Spinal cord (tissue), 10 donors: Measurements from ENCODE around the gene SOD1. TPM values are rescaled to one million over a fixed set of nuclear protein-coding genes. Genes with fewer than 3 reads are reported as not detected.

ENCODE experiments used
- DNase-seq, 6 donors: peaks; one replicate each; pipeline versions ENCODE4 v3.0.0 to v3.0.0-alpha.2; 2013 to 2015; ENCODE audit warnings: low spot score in 6 of 6, low read depth in 4 of 6
- H3K27ac ChIP-seq: one replicate; pipeline ENCODE4 v1.5.1; 2013; ENCODE audit warnings: low read depth, low read length, control low read depth
- H3K27me3 ChIP-seq: one replicate; pipeline ENCODE4 v1.6.1; 2013; ENCODE audit warnings: low read length; ENCODE audit not compliant: control insufficient read depth, insufficient read depth
- H3K36me3 ChIP-seq: one replicate; pipeline ENCODE4 v1.6.1; 2013; ENCODE audit warnings: low read length; ENCODE audit not compliant: control insufficient read depth, insufficient read depth
- H3K4me1 ChIP-seq: one replicate; pipeline ENCODE4 v1.6.1; 2013; ENCODE audit warnings: low read length; ENCODE audit not compliant: control insufficient read depth, insufficient read depth
- H3K4me3 ChIP-seq: one replicate; pipeline ENCODE4 v1.5.1; 2013; ENCODE audit warnings: low read depth, low read length, control low read depth
- H3K9me3 ChIP-seq: one replicate; pipeline ENCODE4 v1.6.1; 2013; ENCODE audit warnings: low read length; ENCODE audit not compliant: control insufficient read depth, insufficient read depth
- WGBS: methylation state at CpG from one replicate; pipeline ENCODE4 v1.1.5; 2013; ENCODE audit warnings: missing lambda C conversion rate; ENCODE audit not compliant: insufficient coverage; 5-methylcytosine and 5-hydroxymethylcytosine counted together
- polyA plus RNA-seq, 2 donors: library from polyadenylated mRNA; unstranded; fragments of 120-200 nt; gene quantifications; one replicate each; pipeline ENCODE4 v1.2.1, GENCODE V29; 2013; ENCODE audit not compliant: insufficient read length in 2 of 2
- total RNA-seq, 2 donors: library from RNA; depleted of rRNA in 1 of 2; stranded (reverse); fragments of 120-200 nt in 1 of 2; fragments of >200 nt in 1 of 2; gene quantifications; one replicate each; pipeline versions ENCODE4 v1.2.3 to v1.2.4, GENCODE V29; 2013 to 2014
- donor health status: healthy.

The SOD1 gene
- total and polyA plus RNA-seq, 4 donors: 157 to 363 (median 339) TPM

DNA sequence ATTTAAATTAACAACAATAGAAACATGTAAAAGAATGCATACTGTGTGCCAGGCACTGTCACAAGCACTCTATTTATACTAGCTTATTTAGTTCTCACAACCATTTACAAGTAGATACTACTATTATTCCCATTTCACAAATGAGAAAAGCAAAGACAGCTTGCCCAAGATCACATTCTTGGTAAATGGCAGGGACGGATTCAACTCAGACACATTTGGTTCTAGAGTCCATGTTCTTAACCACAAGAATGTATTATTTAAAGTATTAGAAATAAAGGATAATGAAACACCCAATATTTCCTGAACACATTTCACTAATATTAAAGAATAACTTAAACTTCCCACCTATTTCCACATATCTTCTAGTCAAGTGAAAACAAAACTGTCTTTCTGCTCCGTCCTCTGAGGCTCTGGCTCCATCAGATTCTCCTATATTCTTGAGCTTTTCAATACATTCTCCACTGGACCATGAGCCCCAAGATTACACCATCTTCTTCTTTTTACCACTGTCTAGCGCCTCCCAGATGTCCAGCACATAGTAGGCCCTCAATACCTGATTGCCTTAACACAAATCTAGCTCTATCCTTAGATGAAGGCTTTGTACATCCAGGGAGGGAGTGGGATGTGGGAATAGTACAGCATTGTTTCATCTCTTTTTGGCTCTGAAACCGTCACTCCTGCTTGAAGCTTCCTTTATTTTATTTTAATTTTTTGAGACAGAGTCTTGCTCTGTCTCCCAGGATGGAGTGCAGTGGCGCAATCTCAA lies 29.3 kb downstream of the SOD1 start:
- H3K9me3 ChIP-seq: no peaks in the 10 kb centered on the region
- H3K27ac ChIP-seq: no peak overlapping the region
- H3K4me1 ChIP-seq: no peaks in the 10 kb centered on the region
- DNase-seq: no peak
- WGBS: 89% methylated on average over 4 of the region's 5 CpGs
- no peaks in the 10 kb centered on the region for H3K27me3 ChIP-seq
- no peak overlapping the region for H3K4me3 ChIP-seq
- H3K36me3 ChIP-seq: peaks cover 34% of the 10 kb centered on the region

DNA sequence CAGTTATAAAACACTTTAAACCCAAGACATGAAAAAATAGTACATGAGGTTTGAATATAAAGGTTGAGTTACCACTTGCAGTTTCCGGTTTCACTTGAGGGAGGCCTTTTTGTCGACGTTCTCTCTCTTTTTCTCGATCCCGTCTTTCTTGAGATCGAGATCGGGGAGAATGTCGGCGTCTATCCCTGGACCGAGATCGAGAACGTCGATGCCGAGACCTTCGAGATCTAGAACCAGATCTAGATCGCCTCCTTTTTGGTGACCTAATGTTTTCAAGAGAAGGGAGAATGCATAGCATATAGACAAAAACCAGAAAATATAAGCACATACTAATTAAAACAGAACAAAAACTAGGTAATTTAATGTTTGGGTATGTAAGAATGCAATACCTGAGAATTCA lies 33.7 kb downstream of the SOD1 start:
- Histone ChIP-seq H3K36me3 (peaks cover 23% of the 10 kb centered on the region), H3K9me3 (no peaks in the 10 kb centered on the region), H3K27ac (no peak overlapping the region), H3K4me3 (no peak overlapping the region), H3K4me1 (no peaks in the 10 kb centered on the region), H3K27me3 (no peaks in the 10 kb centered on the region)
- no peak for DNase-seq
- WGBS: 99% methylated on average over 12 of the region's 16 CpGs

DNA sequence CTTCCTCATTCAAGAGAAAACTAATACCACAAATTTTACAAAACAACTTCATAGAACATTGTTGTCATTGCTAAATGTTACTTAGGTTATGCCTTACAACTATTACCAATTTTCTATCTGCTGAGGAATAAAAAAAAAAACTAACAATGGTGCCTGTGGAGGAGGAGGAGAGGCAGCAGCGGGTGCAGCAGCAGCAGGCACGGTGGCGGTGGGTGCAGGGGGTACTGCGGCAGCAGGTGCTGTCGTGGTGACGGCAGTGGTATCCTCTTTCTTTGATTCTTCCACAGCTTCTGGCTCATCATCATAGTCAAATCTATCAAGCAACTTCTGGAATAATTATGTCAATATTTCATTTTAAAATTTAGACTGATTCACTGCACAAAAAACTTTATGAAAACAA lies 36.9 kb downstream of the SOD1 start:
- Histone ChIP-seq H3K4me3 (no peak overlapping the region), H3K9me3 (no peaks in the 10 kb centered on the region), H3K36me3 (peaks cover 14% of the 10 kb centered on the region), H3K27ac (no peak overlapping the region), H3K4me1 (no peaks in the 10 kb centered on the region), H3K27me3 (no peaks in the 10 kb centered on the region)
- no CpG with 5 or more reads among the region's 6 CpGs for WGBS
- no peak for DNase-seq

DNA sequence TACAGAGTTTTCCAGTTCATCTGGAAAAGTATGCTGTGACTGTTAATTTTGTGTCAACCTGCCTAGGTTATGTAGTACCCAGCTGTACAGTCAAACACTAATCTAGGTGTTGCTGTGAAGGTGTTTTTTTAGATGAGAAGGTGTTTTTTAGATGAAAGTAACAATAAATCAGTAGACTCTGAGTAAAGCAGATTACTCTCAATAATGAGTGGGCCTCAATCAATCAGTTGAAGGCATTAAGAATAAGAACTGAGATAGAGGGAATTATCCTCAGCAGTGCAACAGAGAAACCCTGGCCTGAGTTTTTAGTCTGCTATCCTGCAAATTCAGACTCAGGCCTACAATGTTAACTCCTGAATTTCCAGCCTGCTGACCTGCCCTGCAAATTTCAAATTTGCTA lies 39.0 kb downstream of the SOD1 start:
- Histone ChIP-seq H3K4me3 (no peak overlapping the region), H3K36me3 (peaks cover 11% of the 10 kb centered on the region), H3K4me1 (no peaks in the 10 kb centered on the region), H3K27ac (no peak overlapping the region), H3K27me3 (no peaks in the 10 kb centered on the region), H3K9me3 (no peaks in the 10 kb centered on the region)
- DNase-seq: no peak

DNA sequence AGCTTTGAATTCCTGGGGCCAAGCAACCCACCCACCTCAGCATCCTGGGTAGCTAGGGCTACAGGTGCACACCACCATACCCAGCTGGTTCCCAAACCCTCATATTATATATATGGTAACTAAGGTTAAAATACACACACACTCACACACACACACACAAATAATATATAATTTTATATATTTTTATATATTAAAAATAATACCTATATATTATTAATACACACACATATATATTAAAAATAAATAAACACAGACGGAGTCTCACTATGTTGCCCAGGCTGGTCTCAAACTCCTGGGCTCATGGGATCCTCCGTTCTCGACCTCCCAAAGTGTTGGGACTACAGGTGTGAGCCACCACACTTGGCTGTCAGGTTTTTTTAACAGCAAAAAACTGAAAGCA lies 40.5 kb downstream of the SOD1 start:
- Histone ChIP-seq H3K9me3 (no peaks in the 10 kb centered on the region), H3K36me3 (peaks cover 9% of the 10 kb centered on the region), H3K27me3 (no peaks in the 10 kb centered on the region), H3K4me3 (no peak overlapping the region), H3K4me1 (no peaks in the 10 kb centered on the region), H3K27ac (no peak overlapping the region)
- 100% methylated on average over 3 of the region's 3 CpGs for WGBS
- no peak for DNase-seq

DNA sequence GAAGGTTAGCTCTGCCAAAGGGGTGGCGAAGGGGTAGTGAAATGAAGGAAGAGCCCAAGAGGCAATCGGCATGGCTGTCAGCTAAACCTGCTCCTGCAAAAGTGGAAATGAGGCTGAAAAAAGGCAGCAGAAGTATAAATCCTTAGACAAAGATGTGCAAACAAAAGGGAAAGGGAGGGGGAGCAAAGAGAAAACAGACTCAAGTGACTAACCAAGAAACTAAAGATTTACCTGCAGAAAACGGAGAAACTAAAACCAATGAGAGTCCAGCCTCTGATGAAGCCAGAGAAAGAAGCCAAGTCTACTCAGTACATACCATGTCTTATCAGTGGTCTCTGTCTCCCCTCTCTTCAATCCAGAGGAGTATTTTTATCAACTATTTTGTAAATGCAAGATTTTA lies 47.1 kb downstream of the SOD1 start:
- no peak overlapping the region for H3K4me3 ChIP-seq
- 44% methylated on average over 2 of the region's 3 CpGs for WGBS
- H3K4me1 ChIP-seq: peaks cover 3% of the 10 kb centered on the region
- H3K9me3 ChIP-seq: no peaks in the 10 kb centered on the region
- H3K27ac ChIP-seq: no peak overlapping the region
- no peak for DNase-seq
- no peaks in the 10 kb centered on the region for H3K27me3 ChIP-seq
- H3K36me3 ChIP-seq: no peaks in the 10 kb centered on the region

DNA sequence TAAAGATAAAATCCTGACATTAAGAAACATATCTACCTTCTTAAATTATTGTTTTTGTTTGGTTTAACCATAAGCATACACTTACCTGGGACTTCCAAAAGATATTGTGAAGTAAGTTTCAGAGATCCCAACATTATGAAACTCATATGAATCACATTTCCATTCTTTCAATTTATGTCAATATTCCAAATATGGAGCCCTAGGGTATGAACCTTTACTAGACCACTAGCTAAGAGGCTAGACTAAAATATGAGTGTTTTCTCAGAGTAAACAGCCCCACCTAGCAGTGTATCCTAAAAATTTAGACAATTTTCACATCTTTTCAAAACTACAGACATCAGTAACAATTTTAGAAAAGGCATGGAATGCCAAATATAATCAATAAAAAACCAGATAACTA lies 48.0 kb downstream of the SOD1 start:
- no peak for DNase-seq

DNA sequence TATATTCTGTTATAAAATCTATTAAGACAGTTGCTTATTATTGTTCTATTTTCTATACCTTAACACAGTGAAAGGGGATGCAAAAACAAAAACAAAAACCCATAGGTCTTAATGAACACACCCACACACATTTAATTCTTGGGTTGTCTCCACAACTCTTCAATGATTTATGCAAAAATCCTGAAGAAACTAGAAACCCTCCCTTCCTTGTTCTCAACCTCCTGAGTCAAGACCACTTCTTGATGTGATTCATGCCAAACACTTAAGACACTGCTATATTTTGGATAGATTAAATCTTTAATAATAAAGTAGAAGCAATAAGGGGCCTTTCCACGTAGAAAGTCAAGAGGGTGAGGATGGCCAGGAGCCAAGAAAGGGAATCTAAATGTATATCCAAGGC lies 49.0 kb downstream of the SOD1 start:
- no peak for DNase-seq
- no peak overlapping the region for H3K4me3 ChIP-seq
- H3K27me3 ChIP-seq: no peaks in the 10 kb centered on the region
- no peak overlapping the region for H3K27ac ChIP-seq
- WGBS: no CpG with 5 or more reads among the region's 1 CpG
- H3K4me1 ChIP-seq: peaks cover 3% of the 10 kb centered on the region
- no peaks in the 10 kb centered on the region for H3K36me3 ChIP-seq
- no peaks in the 10 kb centered on the region for H3K9me3 ChIP-seq

More for the DNA sequence above, 48.0 kb downstream of the SOD1 start:
- H3K4me1 ChIP-seq: peaks cover 3% of the 10 kb centered on the region
- H3K27me3 ChIP-seq: no peaks in the 10 kb centered on the region
- H3K4me3 ChIP-seq: no peak overlapping the region
- no peaks in the 10 kb centered on the region for H3K9me3 ChIP-seq
- H3K36me3 ChIP-seq: no peaks in the 10 kb centered on the region
- no peak overlapping the region for H3K27ac ChIP-seq

DNA sequence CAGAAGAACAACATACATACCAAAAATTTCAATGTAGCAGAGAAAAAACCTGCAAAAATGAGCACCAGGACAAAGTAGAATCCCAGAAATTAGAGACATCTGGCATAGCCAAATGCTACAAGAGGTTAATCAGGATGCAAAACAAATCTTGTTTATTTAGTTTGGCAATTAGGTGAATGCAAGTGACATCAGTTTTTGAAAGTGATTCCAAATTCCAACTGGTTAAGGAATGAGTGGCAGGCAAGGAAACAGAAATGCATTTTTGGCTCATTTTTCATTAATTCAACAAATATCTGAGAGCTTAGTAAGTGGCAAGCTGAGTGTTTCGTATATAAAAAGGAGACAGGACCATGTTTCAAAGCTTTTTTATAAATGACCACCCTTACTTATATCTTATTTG lies 51.1 kb downstream of the SOD1 start:
- H3K4me1 ChIP-seq: peaks cover 3% of the 10 kb centered on the region

DNA sequence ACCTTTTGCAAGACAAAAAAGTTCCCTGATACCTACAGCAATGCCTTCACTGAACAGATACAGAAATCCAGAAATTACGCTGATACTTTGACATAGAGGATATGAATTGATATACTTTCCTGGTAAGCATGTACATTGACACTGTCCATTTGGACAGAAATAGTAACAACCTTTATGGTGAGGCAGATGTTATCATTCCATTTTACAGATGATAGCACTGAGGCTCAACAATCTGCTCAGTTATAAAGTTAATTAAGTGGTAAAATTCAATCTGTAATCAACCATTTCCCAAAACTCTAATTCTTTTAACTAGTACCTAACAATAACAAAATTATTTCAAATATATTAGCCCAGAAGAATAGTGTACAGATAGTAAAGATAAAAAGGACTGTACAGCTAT lies 51.8 kb downstream of the SOD1 start:
- Histone ChIP-seq H3K4me3 (no peak overlapping the region), H3K27me3 (no peaks in the 10 kb centered on the region), H3K36me3 (no peaks in the 10 kb centered on the region), H3K27ac (no peak overlapping the region), H3K9me3 (no peaks in the 10 kb centered on the region), H3K4me1 (peaks cover 2% of the 10 kb centered on the region)
- DNase-seq: no peak
- no CpG with 5 or more reads among the region's 1 CpG for WGBS

More for the DNA sequence above, 51.1 kb downstream of the SOD1 start:
- Histone ChIP-seq H3K4me3 (no peak overlapping the region), H3K27me3 (no peaks in the 10 kb centered on the region), H3K36me3 (no peaks in the 10 kb centered on the region), H3K27ac (no peak overlapping the region), H3K9me3 (no peaks in the 10 kb centered on the region)
- peak in 1 of 6 donors; percentile 46 for DNase-seq
- WGBS: no CpG with 5 or more reads among the region's 1 CpG
